Colon (tissue), 2 donors: ENCODE measurements around the gene RAD17.
"Not testable (repeated sequence)": the region's sequence is repeated elsewhere in the genome, so short reads cannot be mapped to it uniquely, and the experiment has no call there.

ENCODE experiments used
- FAIRE-seq: peaks from 2 replicates; lab custom pipeline; 2012; peaks lifted over from hg19 to GRCh38; lab: Jason Lieb, UNC
- donor health status: control.
- donor health status: control.

Gene RAD17, protein sequence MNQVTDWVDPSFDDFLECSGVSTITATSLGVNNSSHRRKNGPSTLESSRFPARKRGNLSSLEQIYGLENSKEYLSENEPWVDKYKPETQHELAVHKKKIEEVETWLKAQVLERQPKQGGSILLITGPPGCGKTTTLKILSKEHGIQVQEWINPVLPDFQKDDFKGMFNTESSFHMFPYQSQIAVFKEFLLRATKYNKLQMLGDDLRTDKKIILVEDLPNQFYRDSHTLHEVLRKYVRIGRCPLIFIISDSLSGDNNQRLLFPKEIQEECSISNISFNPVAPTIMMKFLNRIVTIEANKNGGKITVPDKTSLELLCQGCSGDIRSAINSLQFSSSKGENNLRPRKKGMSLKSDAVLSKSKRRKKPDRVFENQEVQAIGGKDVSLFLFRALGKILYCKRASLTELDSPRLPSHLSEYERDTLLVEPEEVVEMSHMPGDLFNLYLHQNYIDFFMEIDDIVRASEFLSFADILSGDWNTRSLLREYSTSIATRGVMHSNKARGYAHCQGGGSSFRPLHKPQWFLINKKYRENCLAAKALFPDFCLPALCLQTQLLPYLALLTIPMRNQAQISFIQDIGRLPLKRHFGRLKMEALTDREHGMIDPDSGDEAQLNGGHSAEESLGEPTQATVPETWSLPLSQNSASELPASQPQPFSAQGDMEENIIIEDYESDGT

DNA sequence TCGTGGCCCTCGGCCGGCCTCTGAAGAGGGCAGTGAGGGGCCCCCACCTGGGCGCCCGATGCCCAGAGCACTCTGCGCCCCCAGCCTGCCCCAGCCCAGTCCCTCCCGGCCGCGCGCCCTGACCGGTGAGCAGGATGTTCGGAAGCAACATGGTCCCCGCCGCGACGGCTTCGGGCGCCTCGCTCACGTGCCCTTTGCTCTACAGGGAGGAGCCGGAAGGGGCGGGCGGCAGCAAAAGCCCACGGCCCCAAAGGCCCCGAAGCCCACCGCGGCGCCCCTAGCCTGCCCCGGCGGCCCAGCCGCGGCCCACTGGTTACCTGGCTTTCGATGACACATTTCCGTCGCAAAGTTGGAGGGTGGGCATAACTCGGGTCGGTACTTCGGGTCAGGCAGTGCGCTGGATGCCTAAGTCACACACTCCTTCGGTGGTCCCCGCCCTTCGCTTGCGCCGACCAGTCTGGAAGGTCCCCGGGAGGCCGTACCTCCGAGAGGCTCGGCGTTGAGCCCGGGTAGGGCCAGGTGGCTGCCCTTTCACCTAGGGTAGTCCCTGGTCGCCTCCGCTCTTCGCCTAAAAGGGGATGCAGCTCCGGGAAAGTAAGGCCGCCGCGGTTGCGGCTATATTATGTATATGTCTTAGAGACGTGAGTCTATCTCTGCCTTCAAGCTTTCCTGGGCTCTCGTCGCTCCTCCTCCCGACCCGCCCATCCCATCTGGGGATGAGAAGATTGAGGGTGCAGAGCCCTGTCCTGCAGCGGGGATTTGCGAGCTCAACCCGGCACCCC, at the start of gene RAD17, which contains the start of the genes AK6 and TAF9:
Gene RAD17, plus strand, starts transcription at position 479 of the 782 bp plus-strand sequence. CDS start 2,391 bp downstream, outside the sequence.
Gene AK6, minus strand, starts transcription at position 181 of the 782 bp plus-strand sequence. Its CDS starts 30 bp downstream, at position 151.
Gene TAF9, minus strand, starts transcription at position 181 of the 782 bp plus-strand sequence. CDS start 3,783 bp downstream, outside the sequence.
- FAIRE-seq, result no peak

DNA sequence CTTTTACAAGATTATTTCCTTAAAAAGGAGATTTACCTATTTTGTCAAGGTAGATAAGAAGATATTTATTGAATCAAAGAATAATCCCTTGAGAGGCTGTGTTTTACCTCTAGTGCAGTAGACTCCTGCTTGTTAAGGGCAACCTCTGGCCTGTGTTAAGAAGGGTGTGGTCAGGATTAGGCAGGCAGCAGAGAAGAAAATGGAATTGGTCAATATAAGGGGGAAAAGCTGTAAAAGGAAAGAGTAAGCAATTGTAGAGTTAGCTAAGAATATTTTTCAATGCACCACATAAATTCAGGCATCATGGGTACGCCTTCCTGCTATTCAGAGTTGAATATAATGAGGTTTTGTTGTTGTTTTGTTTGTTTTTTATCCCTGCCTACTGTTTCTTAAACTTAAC, 43.3 kb upstream of the RAD17 start:
- no peak for FAIRE-seq

DNA sequence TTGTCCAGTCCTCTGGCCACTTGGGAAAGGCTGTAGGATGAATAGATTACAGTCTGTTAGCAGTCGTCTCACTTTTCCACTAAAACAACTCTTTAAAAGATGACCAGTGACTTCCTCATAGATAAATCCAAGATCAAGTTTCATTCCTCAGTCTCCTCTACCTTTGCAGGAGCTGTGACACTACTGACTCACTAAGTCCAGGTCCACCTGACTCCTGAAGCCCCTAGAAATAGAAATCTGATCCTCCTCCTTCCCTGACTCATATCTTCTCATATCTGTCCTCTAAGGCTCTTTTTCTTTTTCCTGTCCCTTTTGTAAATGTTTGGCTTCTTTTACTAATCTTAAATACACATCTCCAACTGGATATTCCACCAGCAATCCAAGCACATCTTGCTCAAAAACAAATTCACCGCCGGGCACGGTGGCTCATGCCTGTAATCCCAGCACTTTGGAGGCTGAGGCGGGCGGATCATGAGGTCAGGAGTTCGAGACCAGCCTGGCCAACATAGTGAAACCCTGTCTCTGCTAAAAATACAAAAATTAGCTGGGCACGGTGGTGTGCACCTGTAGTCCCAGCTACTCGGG, 39.6 kb upstream of the RAD17 start:
- no peak for FAIRE-seq

DNA sequence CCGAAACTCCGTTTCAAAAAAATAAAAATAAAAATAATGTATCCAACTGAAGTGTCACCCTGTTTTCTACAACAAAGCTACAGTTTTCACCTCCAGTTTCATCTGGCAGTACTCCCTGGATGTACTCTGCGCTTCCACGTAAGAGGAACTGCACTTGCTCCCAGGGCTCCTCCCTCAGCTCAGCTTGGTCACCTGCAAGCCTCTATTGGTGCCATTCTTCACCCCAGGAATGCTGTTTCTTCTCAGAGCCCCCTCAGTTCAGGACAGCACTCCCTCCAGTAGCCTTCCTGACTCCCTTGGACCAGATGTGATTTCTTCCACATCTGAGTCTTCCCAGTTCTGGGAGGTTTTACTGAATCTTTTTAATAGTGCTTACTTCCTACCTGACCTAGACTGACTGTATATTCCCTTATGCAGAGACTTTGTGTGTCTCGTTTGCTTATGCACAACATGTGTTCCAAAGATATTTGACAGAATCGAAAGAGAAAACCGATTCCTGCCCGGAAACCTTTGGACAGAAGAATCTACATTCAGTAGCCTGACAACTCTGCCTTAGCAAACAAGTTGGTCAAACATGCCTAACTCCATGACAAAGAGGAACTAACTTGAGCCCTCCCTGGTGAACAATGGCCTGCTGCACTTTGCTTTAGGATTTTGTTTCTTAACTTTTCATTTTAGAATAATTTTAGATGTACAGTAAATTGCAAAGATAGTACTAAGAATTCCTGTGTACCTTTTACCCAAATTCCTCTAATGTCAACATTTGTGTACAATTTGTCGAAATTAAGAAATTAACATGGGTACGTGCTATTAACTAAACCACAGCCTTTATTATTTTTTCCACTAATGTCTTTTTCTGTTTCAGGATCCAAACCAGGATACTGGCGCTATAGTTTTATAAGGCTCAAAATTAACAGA, 37.8 kb upstream of the RAD17 start:
- no peak for FAIRE-seq

DNA sequence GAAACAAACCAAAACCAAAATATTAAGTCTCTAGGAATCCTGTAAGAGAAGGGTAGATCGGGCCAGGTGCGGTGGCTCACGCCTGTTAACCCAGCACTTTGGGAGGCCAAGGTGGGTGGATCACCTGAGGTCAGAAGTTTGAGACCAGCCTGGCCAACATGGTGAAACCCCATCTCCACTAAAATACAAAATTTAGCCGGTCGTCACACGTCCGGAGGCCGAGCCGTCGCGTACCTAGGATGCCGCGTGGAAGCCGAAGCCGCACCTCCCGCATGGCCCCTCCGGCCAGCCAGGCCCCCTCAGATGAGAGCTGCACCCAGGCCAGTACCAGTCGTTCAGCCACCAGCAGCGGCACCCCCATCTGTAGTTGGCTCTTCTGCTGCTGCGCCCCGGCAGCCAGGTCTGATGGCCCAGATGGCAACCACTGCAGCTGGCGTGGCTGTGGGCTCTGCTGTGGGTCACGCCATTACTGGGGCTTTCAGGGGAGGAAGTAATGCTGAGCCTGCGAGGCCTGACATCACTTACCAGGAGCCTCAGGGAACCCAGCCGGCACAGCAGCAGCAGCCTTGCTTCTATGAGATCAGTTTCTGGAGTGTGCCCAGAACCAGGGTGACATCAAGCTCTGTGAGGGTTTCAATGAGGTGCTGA, 35.8 kb upstream of the RAD17 start:
- FAIRE-seq, result not testable (repeated sequence)

DNA sequence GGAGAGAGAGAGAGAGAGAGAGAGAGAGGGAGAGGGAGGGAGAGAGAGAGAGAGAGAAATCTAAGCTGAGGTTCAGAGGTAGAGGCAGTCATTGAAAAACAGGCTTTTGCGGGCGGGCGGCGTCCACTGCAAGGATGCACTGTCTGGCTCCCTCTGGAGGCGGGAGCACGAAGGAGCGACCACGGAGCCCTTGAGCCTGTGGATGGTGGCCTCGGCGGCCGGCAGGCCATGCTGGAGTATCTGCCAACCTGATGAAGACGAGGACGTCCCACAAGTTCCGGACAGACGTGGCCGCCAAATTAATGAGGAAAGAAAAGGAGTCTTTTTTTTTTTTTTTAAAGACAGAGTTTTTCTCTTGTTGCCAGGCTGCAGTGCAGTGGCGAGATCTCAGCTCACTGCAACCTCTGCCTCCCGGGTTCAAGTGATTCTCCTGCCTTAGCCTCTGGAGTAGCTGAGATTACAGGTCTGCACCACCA, 34.8 kb upstream of the RAD17 start:
- FAIRE-seq, result no peak

DNA sequence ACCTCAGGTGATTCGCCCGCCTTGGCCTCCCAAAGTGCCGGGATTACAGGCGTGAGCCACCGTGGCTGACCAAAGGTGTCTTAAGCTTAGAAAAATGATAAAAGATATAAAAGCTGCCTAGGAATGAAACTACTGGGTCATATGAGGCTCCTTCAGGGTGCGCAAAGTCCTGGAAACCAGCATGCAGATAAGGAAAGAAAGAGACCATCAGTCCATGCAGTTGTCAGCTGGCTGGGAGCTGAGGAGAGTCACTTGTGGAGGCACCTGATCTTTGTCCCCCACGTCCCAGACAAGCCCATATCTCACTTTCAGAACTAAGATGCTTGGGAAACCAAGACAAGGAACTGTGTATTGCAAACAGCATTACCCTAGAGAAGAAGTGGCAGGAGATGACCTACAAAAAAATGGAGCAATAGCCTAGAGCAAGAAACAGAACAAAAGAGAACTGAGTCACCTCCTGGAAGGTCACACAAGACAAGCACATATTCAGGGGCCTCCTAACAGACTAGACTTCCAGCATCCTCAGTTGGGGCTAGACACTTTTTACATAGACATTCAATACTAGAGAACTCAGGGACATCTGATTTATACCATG, 34.2 kb upstream of the RAD17 start:
- FAIRE-seq, result no peak

DNA sequence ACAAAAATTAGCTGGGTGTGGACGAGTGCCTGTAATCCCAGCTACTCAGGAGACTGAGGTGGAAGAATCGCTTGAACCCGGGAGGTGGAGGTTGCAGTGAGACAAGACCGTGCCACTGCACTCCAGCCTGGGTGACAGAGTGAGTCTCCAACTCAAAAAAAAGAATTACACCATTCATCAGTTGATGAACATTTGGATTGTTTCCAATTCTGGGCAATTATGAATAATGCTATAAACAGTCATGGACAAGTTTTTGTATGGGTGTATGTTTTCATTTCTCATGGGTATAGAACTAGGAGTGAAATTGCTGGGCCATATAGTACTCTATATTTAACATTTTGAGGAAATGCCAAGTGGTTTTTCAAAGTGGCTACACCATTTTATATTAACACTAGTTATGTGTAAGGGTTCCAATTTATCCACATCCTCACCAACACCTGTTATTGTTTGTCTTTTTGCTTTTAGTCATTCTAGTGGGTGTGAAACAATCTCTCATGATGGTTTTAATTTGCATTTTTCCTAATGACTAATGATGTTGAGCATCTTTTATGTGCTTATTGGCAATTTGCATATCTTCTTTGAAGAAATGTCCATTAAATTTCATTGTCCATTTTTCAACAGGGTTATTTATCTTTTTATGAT, 28.0 kb upstream of the RAD17 start:
- no peak for FAIRE-seq

DNA sequence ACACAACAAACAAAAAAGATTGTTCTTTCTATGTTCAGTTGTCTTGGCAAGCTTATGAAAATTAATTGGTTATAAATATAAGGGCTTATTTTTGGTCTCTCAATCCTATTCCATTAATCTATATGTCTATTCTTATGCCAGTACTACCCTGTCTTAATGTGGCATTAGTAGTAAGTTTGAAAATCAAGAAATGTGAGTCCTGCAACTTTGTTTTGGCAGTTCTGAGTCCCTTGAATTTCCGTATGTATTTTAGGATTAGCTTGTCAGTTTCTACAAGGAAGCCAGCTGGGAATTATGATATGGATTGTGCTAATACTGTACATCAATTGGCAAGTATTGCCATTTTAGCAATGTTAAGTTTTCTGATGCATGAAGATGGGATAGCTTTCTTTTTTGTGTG, 26.5 kb upstream of the RAD17 start:
- no peak for FAIRE-seq

DNA sequence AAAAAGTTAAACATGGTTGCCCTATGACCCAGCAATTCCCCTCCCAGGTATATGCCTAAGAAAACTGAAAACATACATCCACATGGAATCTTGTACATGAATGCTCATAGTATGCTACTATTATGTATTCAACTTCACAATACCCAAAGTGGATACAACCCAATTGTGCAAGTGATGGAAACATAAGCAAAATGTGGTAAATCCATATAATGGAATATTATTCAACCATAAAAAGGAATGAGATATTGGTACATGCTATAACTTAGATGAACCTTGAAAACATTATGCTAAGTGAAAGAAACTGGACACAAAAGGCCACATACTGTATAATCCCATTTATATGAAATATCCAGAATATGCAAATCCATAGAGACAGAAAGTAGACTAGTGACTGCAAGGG, 19.0 kb upstream of the RAD17 start:
- peak; percentile 24 for FAIRE-seq

DNA sequence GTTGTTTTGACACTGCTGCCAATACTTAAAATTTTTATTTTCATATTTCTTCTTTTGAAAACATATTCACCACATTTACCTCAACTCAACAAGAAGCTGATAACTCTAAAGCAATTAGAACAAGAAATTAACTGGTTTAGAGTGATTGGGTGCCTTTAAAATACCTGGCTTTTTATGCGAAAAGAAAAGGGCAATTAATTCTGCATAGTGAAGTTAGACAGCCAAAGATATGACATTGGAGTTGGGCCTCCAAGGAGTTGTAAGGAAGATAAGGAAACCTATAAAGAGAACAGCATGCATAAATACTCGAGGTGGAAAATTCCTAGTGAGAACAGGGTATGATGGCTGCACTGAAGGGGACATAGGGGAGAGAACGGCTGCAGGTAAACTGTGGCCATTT, 9.9 kb upstream of the RAD17 start:
- no peak for FAIRE-seq

DNA sequence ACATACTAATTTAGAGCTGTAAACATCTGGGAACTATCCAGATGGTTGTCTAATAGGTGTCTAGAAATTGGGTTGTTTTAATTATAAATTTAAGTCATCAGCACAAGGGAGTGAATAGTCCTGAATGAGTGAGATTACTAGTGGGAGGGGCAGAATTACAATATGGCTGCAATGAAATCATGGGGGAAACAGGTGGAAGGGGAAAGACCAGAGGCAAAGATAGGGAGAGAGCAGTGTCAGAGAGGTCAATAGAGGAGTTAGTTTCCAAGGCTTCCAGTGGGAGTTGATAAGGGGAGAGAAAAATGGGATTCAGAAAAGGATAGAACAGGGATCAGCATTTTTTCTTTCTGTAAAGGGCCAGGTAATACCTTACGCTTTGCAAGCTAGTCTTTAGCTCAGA, 9.2 kb upstream of the RAD17 start:
- FAIRE-seq, result no peak

DNA sequence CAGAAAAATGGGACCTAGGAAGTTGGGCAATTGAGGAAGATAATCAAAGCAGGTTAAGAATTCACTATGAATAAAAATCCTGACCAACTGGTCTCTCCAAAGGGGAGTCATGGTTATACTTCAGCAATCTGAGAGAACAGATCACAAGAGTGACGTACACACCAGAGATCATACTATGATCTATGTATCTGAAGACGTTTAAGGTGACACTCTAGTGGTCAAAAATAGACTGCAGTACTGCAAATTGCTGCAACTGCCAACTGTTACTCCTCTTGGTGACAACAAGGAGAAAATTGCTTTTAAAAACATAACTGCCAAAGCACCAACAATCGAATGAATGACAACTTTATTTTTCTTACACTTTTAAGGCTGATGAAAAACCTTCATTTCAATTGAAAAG, 5.2 kb upstream of the RAD17 start:
- FAIRE-seq, result no peak

DNA sequence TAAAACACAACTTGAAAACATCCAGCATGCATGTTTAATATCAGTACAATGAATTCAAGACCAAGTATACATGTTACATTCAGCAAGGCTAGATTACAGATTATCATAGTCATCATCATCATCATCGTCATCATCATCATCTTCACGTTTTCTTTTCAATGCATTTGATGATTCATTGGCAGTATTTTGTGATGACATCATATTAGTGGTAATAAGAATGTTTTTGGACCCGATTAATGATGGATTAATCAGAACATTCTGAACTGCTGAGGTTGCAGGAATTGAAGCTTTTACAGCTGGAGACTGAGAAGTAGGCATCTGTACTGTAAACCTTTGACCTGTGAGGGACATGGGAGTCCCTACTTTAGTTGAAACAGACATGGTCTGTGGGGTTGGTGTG, 4.8 kb upstream of the RAD17 start:
- no peak for FAIRE-seq

DNA sequence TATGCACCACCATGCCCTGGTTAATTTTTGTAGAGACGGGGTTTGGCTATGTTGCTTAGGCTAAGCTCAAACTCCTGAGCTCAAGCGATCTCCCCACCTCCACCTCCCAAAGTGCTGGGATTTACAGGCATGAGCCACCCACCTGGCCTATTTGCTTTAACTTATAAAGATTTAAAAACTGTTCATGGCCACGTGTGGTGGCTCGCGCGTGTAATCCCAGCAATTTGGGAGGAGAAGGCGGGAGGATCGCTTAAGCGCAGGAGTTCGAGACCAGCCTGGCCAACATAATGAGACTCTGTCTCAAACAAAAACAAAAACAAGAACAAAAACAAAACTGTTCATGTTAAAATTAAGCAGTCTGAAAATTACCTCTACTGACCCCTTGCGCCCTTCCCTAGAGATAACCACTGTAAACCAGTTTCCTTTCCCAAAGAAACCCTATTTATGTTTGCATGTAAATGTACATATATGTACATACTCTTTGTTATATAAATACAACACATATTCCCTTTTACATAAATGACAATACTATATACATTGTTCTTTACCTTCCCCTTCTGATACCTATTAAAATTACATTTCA, 1.8 kb upstream of the RAD17 start:
- FAIRE-seq, result no peak

DNA sequence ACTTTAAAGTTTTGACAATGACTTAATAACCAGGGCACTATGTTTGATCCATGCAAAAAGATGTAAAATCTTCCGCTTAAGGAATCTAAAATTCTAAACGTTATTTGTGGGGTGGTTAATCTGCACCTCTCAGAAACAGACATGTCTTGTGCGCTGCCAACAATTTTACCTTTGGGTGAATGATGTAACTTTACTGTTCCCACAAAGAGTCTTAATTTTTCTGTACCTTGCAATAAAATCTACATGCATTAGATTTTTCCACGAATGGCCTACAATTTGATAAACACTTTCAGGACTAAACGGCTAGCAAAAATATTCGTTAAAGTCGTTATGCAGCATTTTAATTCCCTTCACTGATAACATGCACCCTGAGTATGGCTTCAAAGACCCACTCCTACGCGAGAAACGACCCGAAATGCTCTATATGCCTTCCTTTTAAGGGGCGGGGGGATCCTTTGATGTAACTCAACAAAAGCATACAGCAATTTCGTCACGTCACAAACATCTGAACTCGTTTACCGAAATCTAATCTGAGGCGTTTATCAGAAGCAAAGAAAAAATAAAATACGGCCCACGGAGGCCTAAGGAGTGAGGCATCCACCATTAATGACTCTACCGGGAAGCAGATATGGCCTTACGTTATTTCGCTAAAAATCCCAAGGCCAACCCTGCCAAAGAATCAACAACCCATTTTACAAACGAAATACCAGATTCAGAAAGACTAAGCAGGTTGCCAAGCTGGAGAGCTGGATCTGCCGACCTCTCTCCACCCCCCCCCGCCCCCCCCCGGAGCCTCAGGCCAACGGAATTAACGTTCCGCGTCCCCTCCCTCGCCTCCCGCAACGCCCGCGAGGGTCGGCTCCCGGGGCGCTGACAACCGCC, 919 bp upstream of the RAD17 start:
- no peak for FAIRE-seq

DNA sequence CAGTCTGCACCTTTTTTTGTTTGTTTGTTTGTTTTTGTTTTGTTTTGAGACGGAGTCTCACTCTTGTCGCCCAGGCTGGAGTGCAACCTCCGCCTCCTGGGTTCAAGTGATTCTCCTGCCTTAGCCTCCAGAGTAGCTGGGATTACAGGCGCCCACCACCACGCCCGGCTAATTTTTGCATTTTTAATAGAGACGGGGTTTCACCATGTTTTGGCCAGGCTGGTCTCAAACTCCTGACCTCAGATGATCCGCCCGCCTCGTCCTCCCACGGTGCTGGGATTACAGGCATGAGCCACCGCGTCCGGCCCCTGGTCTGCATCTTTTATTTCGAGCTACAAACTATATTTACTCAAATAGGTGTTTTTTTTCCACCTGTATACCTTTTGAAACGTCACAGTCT, 717 bp downstream of the RAD17 start:
- FAIRE-seq, result not testable (repeated sequence)

DNA sequence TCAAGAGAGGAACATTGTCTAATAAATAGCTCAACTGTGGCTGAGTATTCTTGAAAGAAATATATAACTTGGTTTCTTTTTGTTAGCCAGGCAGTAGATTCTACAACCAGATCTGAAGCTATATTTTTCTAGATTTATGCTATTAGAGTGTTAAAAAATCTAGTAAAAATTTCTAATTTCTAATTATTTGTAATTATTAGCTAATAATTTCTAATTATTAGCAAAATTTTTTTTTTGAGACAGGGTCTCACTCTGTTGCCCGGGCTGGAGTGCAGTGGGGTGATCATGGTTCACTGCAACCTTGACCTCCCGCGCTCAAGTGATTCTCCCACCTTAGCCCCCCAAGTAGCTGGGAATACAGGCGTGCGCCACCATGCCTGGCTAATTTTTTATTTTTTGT, 2.8 kb downstream of the RAD17 start:
- FAIRE-seq, result no peak
